SK-N-SH treated with all-trans-retinoic acid at 6 μM for 48 hours (cell line): ENCODE results near the gene SLC25A42.

Source experiments
- ATAC-seq: fragments of 200-7000 bp; cut with Tn5 transposase; 3 replicates; pipeline ENCODE4 v1.9.1; 2020; ENCODE audit warnings: mild to moderate bottlenecking, moderate library complexity
- ARNTL ChIP-seq: fragments of 450-650 bp; formaldehyde crosslinking; IDR thresholded peaks from 2 replicates; pipeline ENCODE4 v1.5.0; 2020; ENCODE audit warnings: low read depth, mild to moderate bottlenecking, moderate library complexity, borderline replicate concordance
- BACH2 ChIP-seq: fragments of 250-450 bp; sonication (Bioruptor Pico); IDR thresholded peaks from 2 replicates; pipeline ENCODE4 v1.9.0; 2021; ENCODE audit warnings: mild to moderate bottlenecking, borderline replicate concordance
- CSDC2 ChIP-seq: fragments of 250-450 bp; sonication (Bioruptor Pico); IDR thresholded peaks from 2 replicates; pipeline ENCODE4 v1.5.0; 2020; ENCODE audit warnings: mild to moderate bottlenecking, moderate library complexity
- ESRRG ChIP-seq: fragments of 250-450 bp; sonication (Bioruptor Pico); IDR thresholded peaks from 2 replicates; pipeline ENCODE4 v1.6.1; 2021; ENCODE audit warnings: mild to moderate bottlenecking
- GLIS3 ChIP-seq: fragments of 250-450 bp; sonication (Bioruptor Pico); IDR thresholded peaks from 2 replicates; pipeline ENCODE4 v1.5.0; 2020; ENCODE audit warnings: mild to moderate bottlenecking, moderate library complexity
- ISL1 ChIP-seq: fragments of 250-450 bp; sonication (Bioruptor Pico); IDR thresholded peaks from 2 replicates; pipeline ENCODE4 v2.1.2; 2022; ENCODE audit warnings: mild to moderate bottlenecking, moderate library complexity
- OSR1 ChIP-seq: fragments of 250-450 bp; sonication (Bioruptor Pico); IDR thresholded peaks from 2 replicates; pipeline ENCODE4 v1.8.0; 2022; ENCODE audit warnings: moderate library complexity, mild to moderate bottlenecking, inconsistent platforms
- PATZ1 ChIP-seq: fragments of 250-450 bp; sonication (Bioruptor Pico); IDR thresholded peaks from 2 replicates; pipeline ENCODE4 v1.8.0; 2020; ENCODE audit warnings: mild to moderate bottlenecking, moderate library complexity, borderline replicate concordance
- RARB ChIP-seq: fragments of 250-450 bp; sonication (Bioruptor Pico); IDR thresholded peaks from 2 replicates; pipeline ENCODE4 v1.8.0; 2021; ENCODE audit warnings: mild to moderate bottlenecking, moderate library complexity
- SNAI2 ChIP-seq: fragments of 250-450 bp; sonication (Bioruptor Pico); IDR thresholded peaks from 2 replicates; pipeline ENCODE4 v1.5.0; 2020; ENCODE audit warnings: mild to moderate bottlenecking, moderate library complexity
- TCF4 ChIP-seq: fragments of 250-450 bp; sonication (Bioruptor Pico); IDR thresholded peaks from 2 replicates; pipeline ENCODE4 v1.8.0; 2021; ENCODE audit warnings: mild to moderate bottlenecking, moderate library complexity, borderline replicate concordance
- TOX ChIP-seq: fragments of 250-450 bp; sonication (Bioruptor Pico); IDR thresholded peaks from 2 replicates; pipeline ENCODE4 v1.8.0; 2021; ENCODE audit warnings: mild to moderate bottlenecking, moderate library complexity, borderline replicate concordance
- ZC3H10 ChIP-seq: fragments of 250-450 bp; sonication (Bioruptor Pico); IDR thresholded peaks from 2 replicates; pipeline ENCODE4 v1.5.1; 2021; ENCODE audit warnings: mild to moderate bottlenecking, moderate library complexity
- ZFP3 ChIP-seq: fragments of 250-450 bp; sonication (Bioruptor Pico); IDR thresholded peaks from 2 replicates; pipeline ENCODE4 v1.5.0; 2020; ENCODE audit warnings: mild to moderate bottlenecking, moderate library complexity
- ZFP30 ChIP-seq: fragments of 450-650 bp; formaldehyde crosslinking; IDR thresholded peaks from 2 replicates; pipeline ENCODE4 v1.5.0; 2022; ENCODE audit warnings: mild to moderate bottlenecking, moderate library complexity
- ZNF565 ChIP-seq: fragments of 450-650 bp; formaldehyde crosslinking; conservative IDR thresholded peaks from 2 replicates; pipeline ENCODE4 v1.5.0; 2020; ENCODE audit warnings: low read depth, mild to moderate bottlenecking, moderate library complexity
- ZNF70 ChIP-seq: fragments of 450-650 bp; formaldehyde crosslinking; IDR thresholded peaks from 2 replicates; pipeline ENCODE4 v1.5.0; 2020; ENCODE audit warnings: mild to moderate bottlenecking, moderate library complexity
- TF ChIP-seq, protein P1 (sequence below): fragments of 250-450 bp; sonication (Bioruptor Pico); IDR thresholded peaks from 2 replicates; pipeline ENCODE4 v1.8.0; 2021; ENCODE audit warnings: low read depth, mild to moderate bottlenecking, moderate library complexity, borderline replicate concordance
- TF ChIP-seq, protein P2 (sequence below): fragments of 250-450 bp; sonication (Bioruptor Pico); IDR thresholded peaks from 2 replicates; pipeline ENCODE4 v1.5.0; 2020; ENCODE audit warnings: mild to moderate bottlenecking, moderate library complexity
- TF ChIP-seq, protein P3 (sequence below): fragments of 250-450 bp; sonication (Bioruptor Pico); IDR thresholded peaks from 2 replicates; pipeline ENCODE4 v1.5.1; 2020; ENCODE audit warnings: low read depth, mild to moderate bottlenecking, moderate library complexity

SLC25A42 gene

DNA sequence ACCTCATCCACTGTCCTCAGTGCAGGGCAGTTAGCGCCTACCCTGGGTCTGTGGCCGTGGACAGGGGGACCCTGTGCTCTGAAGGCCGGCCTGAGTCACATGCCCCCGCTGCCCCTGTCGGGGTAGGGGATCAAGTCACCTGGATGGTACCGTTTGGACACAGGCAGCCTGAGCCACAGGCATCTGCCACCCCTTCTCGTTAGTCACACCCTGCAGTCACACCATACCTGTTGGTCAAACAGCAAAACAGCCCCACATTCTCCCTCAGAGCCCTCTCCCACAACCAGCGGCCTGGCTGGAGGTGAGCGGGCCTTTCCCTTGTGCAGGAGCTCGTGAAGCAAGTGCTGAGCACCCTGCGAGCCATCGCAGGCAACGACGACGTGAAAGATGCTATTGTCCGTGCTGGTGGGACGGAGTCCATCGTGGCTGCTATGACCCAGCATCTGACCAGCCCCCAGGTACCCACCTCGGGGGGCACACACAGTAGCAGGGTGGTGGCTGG, 8.8 kb upstream of the SLC25A42 start:
- ATAC-seq, result no peak
- TF ChIP-seq ZFP30 (CRISPR knock-in tag) (no peak), OSR1 (CRISPR knock-in tag) (no peak), ZNF70 (CRISPR knock-in tag) (no peak), BACH2 (CRISPR knock-in tag) (no peak)
- TF ChIP-seq, protein P1, sequence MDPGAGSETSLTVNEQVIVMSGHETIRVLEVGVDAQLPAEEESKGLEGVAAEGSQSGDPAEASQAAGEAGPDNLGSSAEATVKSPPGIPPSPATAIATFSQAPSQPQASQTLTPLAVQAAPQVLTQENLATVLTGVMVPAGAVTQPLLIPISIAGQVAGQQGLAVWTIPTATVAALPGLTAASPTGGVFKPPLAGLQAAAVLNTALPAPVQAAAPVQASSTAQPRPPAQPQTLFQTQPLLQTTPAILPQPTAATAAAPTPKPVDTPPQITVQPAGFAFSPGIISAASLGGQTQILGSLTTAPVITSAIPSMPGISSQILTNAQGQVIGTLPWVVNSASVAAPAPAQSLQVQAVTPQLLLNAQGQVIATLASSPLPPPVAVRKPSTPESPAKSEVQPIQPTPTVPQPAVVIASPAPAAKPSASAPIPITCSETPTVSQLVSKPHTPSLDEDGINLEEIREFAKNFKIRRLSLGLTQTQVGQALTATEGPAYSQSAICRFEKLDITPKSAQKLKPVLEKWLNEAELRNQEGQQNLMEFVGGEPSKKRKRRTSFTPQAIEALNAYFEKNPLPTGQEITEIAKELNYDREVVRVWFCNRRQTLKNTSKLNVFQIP (CRISPR knock-in tag), result no peak
- TF ChIP-seq, protein P2, sequence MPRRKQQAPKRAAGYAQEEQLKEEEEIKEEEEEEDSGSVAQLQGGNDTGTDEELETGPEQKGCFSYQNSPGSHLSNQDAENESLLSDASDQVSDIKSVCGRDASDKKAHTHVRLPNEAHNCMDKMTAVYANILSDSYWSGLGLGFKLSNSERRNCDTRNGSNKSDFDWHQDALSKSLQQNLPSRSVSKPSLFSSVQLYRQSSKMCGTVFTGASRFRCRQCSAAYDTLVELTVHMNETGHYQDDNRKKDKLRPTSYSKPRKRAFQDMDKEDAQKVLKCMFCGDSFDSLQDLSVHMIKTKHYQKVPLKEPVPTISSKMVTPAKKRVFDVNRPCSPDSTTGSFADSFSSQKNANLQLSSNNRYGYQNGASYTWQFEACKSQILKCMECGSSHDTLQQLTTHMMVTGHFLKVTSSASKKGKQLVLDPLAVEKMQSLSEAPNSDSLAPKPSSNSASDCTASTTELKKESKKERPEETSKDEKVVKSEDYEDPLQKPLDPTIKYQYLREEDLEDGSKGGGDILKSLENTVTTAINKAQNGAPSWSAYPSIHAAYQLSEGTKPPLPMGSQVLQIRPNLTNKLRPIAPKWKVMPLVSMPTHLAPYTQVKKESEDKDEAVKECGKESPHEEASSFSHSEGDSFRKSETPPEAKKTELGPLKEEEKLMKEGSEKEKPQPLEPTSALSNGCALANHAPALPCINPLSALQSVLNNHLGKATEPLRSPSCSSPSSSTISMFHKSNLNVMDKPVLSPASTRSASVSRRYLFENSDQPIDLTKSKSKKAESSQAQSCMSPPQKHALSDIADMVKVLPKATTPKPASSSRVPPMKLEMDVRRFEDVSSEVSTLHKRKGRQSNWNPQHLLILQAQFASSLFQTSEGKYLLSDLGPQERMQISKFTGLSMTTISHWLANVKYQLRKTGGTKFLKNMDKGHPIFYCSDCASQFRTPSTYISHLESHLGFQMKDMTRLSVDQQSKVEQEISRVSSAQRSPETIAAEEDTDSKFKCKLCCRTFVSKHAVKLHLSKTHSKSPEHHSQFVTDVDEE, result no peak
- TF ChIP-seq, all 23 proteins: peak for 0

DNA sequence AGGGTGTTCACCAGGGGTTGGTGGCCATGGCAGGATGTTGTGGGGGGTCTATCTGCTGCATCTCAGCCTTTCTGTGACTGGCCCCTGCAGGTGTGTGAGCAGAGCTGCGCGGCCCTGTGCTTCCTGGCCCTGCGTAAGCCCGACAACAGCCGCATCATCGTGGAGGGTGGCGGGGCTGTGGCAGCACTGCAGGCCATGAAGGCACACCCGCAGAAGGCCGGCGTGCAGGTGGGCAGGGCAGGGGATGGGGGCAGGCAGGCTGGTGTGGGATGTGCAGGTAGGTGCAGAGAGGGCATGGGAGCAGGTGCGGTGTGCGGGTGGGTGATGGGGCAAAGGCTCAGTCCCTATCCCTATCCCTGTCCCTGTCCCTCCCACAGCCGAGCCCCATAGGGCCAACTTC, 8.1 kb upstream of the SLC25A42 start:
- TF ChIP-seq ZNF565 (CRISPR knock-in tag) (no peak), ZNF70 (CRISPR knock-in tag) (no peak), BACH2 (CRISPR knock-in tag) (no peak), ZC3H10 (no peak), ISL1 (CRISPR knock-in tag) (no peak), OSR1 (CRISPR knock-in tag) (no peak), ARNTL (CRISPR knock-in tag) (no peak), RARB (CRISPR knock-in tag) (no peak), TCF4 (CRISPR knock-in tag) (no peak)
- TF ChIP-seq, protein P3, sequence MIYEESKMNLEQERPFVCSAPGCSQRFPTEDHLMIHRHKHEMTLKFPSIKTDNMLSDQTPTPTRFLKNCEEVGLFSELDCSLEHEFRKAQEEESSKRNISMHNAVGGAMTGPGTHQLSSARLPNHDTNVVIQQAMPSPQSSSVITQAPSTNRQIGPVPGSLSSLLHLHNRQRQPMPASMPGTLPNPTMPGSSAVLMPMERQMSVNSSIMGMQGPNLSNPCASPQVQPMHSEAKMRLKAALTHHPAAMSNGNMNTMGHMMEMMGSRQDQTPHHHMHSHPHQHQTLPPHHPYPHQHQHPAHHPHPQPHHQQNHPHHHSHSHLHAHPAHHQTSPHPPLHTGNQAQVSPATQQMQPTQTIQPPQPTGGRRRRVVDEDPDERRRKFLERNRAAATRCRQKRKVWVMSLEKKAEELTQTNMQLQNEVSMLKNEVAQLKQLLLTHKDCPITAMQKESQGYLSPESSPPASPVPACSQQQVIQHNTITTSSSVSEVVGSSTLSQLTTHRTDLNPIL (CRISPR knock-in tag), result no peak
- TF ChIP-seq, protein P1 (CRISPR knock-in tag), result no peak
- no peak for ATAC-seq

DNA sequence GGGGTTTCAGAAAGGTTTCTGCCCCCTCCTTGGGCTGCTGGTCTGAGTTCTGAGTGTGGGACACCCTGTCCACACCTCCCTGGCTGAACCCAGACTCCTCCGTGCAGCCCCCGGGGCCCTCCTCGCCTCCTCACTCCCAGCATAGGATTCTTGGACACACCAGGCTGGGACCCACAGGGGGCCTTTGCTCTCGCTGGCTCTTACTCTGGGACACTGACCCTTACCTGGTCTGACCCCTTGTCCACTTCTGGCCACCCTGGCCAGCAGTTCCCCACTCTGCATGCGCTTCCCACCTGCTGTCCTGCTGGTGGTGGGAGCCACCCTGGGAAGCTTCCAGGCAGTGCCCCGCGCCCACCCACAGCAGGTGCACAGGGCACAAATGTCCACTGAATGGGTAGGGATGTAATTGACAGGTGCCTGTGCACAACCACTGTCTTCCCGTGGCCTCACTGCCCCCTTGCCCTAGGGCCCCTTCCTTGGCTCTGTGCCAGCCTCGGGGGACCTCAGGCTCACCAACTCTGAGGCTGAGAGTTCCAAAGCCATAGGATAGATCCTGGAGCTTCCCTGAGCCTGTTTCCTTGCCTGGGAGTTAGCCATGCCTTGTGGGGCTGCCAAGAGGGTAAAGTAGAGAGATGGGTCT, 7.0 kb upstream of the SLC25A42 start:
- no peak for TF ChIP-seq CSDC2 (CRISPR knock-in tag)
- TF ChIP-seq ISL1 (CRISPR knock-in tag), result no peak
- no peak for TF ChIP-seq BACH2 (CRISPR knock-in tag)
- no peak for TF ChIP-seq ZFP3 (CRISPR knock-in tag)
- TF ChIP-seq, protein P1 (CRISPR knock-in tag), result no peak
- TF ChIP-seq, protein P2, result no peak
- TF ChIP-seq RARB (CRISPR knock-in tag), result no peak
- no peak for TF ChIP-seq GLIS3 (CRISPR knock-in tag)
- no peak for TF ChIP-seq ZFP30 (CRISPR knock-in tag)
- no peak for TF ChIP-seq TOX
- TF ChIP-seq PATZ1, result no peak
- TF ChIP-seq ESRRG (CRISPR knock-in tag), result no peak
- no peak for TF ChIP-seq OSR1 (CRISPR knock-in tag)
- TF ChIP-seq SNAI2, result no peak
- TF ChIP-seq ZC3H10, result no peak
- ATAC-seq, result no peak
